Effector memory CD8-positive, alpha-beta T cell (primary cell): Measurements from ENCODE around the gene HDC.
A peak's percentile ranks its signal among the peaks of the same experiment; 100 is the strongest.

ENCODE experiments used
- ATAC-seq: fragments of 150-1000 bp; cut with Tn5 transposase; replicated peaks from 2 replicates; pipeline ENCODE4 v1.10.0; 2021; ENCODE audit warnings: mild to moderate bottlenecking, moderate library complexity
- DNase-seq, 3 experiments: peaks; one replicate each; pipeline ENCODE4 v3.0.0; 2021
- H3K27ac Mint-ChIP-seq, 2 donors: one replicate each; pipeline ENCODE4 v1.8.0; 2022; ENCODE audit warnings: mild to moderate bottlenecking in 2 of 2, mixed read lengths in 2 of 2, moderate library complexity in 2 of 2
- H3K27me3 Mint-ChIP-seq, 2 donors: one replicate each; pipeline ENCODE4 v1.8.0; 2022; ENCODE audit warnings: mixed read lengths in 2 of 2
- H3K36me3 Mint-ChIP-seq: one replicate; pipeline ENCODE4 v1.8.0; 2022; ENCODE audit warnings: mild to moderate bottlenecking, moderate library complexity, mixed read lengths; ENCODE audit not compliant: insufficient read depth
- H3K4me1 Mint-ChIP-seq, 2 donors: one replicate each; pipeline ENCODE4 v1.8.0; 2022; ENCODE audit warnings: low read depth in 2 of 2, mixed read lengths in 2 of 2
- H3K4me3 Mint-ChIP-seq, 2 donors: one replicate each; pipeline ENCODE4 v1.8.0; 2022; ENCODE audit warnings: mild to moderate bottlenecking in 2 of 2, mixed read lengths in 2 of 2, moderate library complexity in 2 of 2
- H3K9me3 Mint-ChIP-seq, 2 donors: one replicate each; pipeline ENCODE4 v1.8.0; 2022; ENCODE audit warnings: mixed read lengths in 2 of 2

HDC gene

DNA sequence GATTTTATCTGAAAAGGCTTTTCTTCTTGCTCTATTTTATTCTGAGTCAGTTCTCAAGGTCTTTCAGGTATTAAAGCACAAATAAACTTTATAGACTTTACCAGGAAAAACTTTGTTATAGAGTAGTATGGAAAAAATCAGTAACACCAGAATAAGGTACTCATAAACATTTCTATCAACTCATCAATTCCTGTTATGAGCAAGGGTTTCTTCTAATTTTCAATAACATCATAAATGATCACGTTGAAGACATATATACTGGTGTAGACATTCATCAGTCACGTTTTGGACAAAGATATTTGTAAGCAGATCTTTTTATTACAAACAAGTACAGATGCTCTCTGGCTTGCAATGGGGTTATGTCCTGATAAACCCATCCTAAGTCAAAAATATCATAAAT lies 9.6 kb upstream of the HDC start:
- H3K4me1 Mint-ChIP-seq, result no peaks in the 10 kb centered on the region
- ATAC-seq (no peak), DNase-seq (no peak)
- no peak overlapping the region for H3K27ac Mint-ChIP-seq
- H3K9me3 Mint-ChIP-seq, result no peaks in the 10 kb centered on the region
- no peak overlapping the region for H3K4me3 Mint-ChIP-seq
- no peaks in the 10 kb centered on the region for H3K27me3 Mint-ChIP-seq
- peaks cover 9% of the 10 kb centered on the region for H3K36me3 Mint-ChIP-seq

- Mint-ChIP-seq H3K27me3 (no peaks in the 10 kb centered on the region), H3K36me3 (peaks cover 3% of the 10 kb centered on the region), H3K4me1 (peaks cover 7 to 10% of the 10 kb centered on the region in 2 donors), H3K9me3 (no peaks in the 10 kb centered on the region), H3K4me3 (no peak overlapping the region), H3K27ac (no peak overlapping the region)
- ATAC-seq (no peak), DNase-seq (no peak)
Measured at GRCh38 chr15:50267577-50267976, 2.1 kb upstream of the HDC start.

GRCh38 chr15:50262533-50262932 lies 3.0 kb downstream of the HDC start:
- ATAC-seq (peak; percentile 86), DNase-seq (peak; percentile 62 to 65 (median 64))

GRCh38 chr15:50261981-50262380 lies 3.5 kb downstream of the HDC start:
- H3K36me3 Mint-ChIP-seq, result peaks cover 15% of the 10 kb centered on the region
- peak in 1 of 3 experiments; percentile 29 for DNase-seq
- H3K27ac Mint-ChIP-seq, result peak overlapping the region; percentile 82 to 87
- peak; percentile 41 for ATAC-seq
- H3K4me1 Mint-ChIP-seq, result peaks cover 39 to 41% of the 10 kb centered on the region in 2 donors
- no peaks in the 10 kb centered on the region for H3K9me3 Mint-ChIP-seq
- H3K27me3 Mint-ChIP-seq, result no peaks in the 10 kb centered on the region
- H3K4me3 Mint-ChIP-seq, result peak overlapping the region; percentile 19 to 47

More at GRCh38 chr15:50262533-50262932, 3.0 kb downstream of the HDC start:
- Mint-ChIP-seq H3K27me3 (no peaks in the 10 kb centered on the region), H3K4me1 (peaks cover 39 to 41% of the 10 kb centered on the region in 2 donors), H3K4me3 (peak overlapping the region; percentile 19 to 47), H3K27ac (peak overlapping the region; percentile 82 to 87), H3K9me3 (no peaks in the 10 kb centered on the region), H3K36me3 (peaks cover 15% of the 10 kb centered on the region)

DNA sequence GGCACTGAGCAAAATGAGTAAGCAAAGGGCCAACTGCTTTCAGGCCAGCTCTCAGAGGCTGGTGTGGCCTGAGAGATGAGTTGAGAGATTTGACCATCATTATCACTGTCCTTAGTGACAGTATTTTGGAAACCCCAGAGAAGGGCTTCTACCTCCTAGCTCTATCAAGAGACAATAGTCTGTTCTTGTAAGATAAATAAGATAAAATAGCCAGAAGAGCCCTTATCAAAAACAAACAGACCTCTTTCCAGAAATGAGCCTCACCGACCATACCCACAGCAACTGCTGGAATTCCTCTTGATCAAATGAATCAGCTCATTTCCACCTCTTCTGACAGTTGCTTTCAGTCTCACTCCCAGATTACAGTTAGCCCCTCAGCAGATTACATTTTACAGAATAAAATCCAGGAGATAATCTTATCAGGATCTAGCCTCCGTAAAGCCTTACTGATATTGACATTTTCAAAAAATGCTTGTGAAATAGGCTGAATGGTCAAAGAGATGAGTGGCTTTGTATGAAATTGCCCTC lies 4.5 kb downstream of the HDC start:
- no peaks in the 10 kb centered on the region for H3K27me3 Mint-ChIP-seq
- H3K27ac Mint-ChIP-seq, result peak overlapping the region; percentile 82 to 87
- peak overlapping the region; percentile 46 to 58 for H3K4me3 Mint-ChIP-seq
- H3K36me3 Mint-ChIP-seq, result peaks cover 15% of the 10 kb centered on the region
- peaks cover 39 to 41% of the 10 kb centered on the region in 2 donors for H3K4me1 Mint-ChIP-seq
- ATAC-seq, result no peak
- no peak for DNase-seq
- H3K9me3 Mint-ChIP-seq, result no peaks in the 10 kb centered on the region

GRCh38 chr15:50259276-50259675 lies 6.2 kb downstream of the HDC start:
- peaks cover 15% of the 10 kb centered on the region for H3K36me3 Mint-ChIP-seq
- ATAC-seq, result no peak
- peaks cover 39 to 40% of the 10 kb centered on the region in 2 donors for H3K4me1 Mint-ChIP-seq
- peak overlapping the region; percentile 2 to 46 for H3K4me3 Mint-ChIP-seq
- no peaks in the 10 kb centered on the region for H3K27me3 Mint-ChIP-seq
- peak overlapping the region; percentile 82 to 87 for H3K27ac Mint-ChIP-seq
- no peaks in the 10 kb centered on the region for H3K9me3 Mint-ChIP-seq
- no peak for DNase-seq

- Mint-ChIP-seq H3K4me1 (peaks cover 35% of the 10 kb centered on the region in 2 donors), H3K36me3 (peaks cover 15% of the 10 kb centered on the region), H3K27ac (no peak overlapping the region), H3K9me3 (no peaks in the 10 kb centered on the region), H3K4me3 (no peak overlapping the region), H3K27me3 (no peaks in the 10 kb centered on the region)
- DNase-seq (no peak), ATAC-seq (no peak)
Measured at GRCh38 chr15:50257924-50258323, 7.6 kb downstream of the HDC start.

DNA sequence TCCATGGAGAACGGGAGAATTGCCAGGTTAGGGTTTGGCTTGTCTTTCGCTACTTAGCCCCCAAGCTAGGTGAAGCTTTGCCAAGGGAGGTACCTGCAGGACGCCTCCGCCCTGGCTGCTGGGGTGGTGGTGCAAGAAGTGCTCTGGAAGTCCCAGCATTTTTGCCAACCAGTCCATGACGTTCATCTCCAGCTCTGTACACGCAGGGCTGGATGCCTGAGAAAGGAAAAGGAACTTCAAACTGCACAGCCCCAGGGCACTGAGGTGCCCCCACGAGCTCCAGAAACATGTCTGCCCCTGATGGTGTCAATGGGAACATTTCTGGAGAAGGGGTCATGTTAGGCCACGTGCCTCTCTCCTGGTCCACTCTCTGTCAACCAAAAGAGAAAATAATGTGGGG lies 8.2 kb downstream of the HDC start:
- Mint-ChIP-seq H3K27ac (no peak overlapping the region), H3K4me1 (peaks cover 29% of the 10 kb centered on the region in 2 donors)

DNA sequence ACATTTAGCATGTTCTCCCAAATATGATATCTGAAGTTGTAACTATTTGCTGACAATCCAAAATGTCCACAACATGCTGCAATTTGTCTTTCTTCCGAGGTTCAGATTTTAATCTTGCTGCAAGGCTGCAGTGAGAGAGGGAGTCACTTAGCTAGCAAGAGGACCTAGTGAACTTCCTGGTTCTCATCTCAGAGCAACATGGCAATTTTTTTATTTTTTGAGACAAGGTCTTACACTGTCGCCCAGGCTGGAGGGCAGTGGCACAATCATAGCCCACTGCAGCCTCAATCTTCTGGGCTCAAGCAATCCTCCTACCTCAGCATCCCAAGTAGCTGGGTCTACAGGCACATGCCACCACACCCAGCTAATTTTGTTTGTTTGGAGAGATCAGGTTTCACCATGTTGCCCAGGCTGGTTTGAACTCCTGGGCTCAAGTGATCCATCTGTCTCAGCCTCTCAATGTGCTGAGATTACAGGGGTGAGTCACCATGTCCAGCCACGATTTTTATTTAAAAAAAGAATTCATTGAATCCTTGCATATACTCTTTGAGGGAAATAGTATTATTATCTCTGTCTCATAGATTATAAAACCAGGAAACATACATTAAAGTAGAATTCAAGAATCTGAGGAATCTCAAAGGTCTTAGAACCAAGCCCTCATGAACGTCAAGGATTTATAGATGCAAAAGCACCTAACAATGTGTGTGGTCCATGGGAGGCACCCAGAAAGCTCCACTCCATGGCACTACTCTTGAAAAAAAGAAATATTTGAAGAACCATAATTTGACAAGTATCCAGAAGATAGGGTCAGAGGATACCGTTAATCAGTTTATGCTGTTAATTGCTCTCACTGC lies 9.1 kb downstream of the HDC start:
- ATAC-seq, result no peak
- no peak overlapping the region for H3K4me3 Mint-ChIP-seq
- no peaks in the 10 kb centered on the region for H3K9me3 Mint-ChIP-seq
- no peak for DNase-seq
- H3K27me3 Mint-ChIP-seq, result no peaks in the 10 kb centered on the region
- peaks cover 6% of the 10 kb centered on the region for H3K36me3 Mint-ChIP-seq
- no peak overlapping the region for H3K27ac Mint-ChIP-seq
- H3K4me1 Mint-ChIP-seq, result peaks cover 22 to 23% of the 10 kb centered on the region in 2 donors

More for the DNA sequence above, 8.2 kb downstream of the HDC start:
- H3K9me3 Mint-ChIP-seq, result no peaks in the 10 kb centered on the region
- no peak for DNase-seq
- H3K27me3 Mint-ChIP-seq, result no peaks in the 10 kb centered on the region
- ATAC-seq, result no peak
- H3K4me3 Mint-ChIP-seq, result no peak overlapping the region
- H3K36me3 Mint-ChIP-seq, result peaks cover 9% of the 10 kb centered on the region

- DNase-seq (no peak), ATAC-seq (no peak)
- no peaks in the 10 kb centered on the region for H3K9me3 Mint-ChIP-seq
- no peak overlapping the region for H3K4me3 Mint-ChIP-seq
- peaks cover 4% of the 10 kb centered on the region for H3K36me3 Mint-ChIP-seq
- no peak overlapping the region for H3K27ac Mint-ChIP-seq
- no peaks in the 10 kb centered on the region for H3K27me3 Mint-ChIP-seq
- H3K4me1 Mint-ChIP-seq, result peaks cover 8 to 14% of the 10 kb centered on the region in 2 donors
Measured at GRCh38 chr15:50252556-50252955, 13.0 kb downstream of the HDC start.

GRCh38 chr15:50251638-50252182 lies 13.8 kb downstream of the HDC start:
- ATAC-seq (no peak), DNase-seq (no peak)
- Mint-ChIP-seq H3K27me3 (no peaks in the 10 kb centered on the region), H3K9me3 (no peaks in the 10 kb centered on the region), H3K27ac (no peak overlapping the region), H3K4me3 (no peak overlapping the region), H3K4me1 (peaks cover 10 to 15% of the 10 kb centered on the region in 2 donors), H3K36me3 (peaks cover 4% of the 10 kb centered on the region)

GRCh38 chr15:50250760-50251394 lies 14.6 kb downstream of the HDC start:
- H3K4me3 Mint-ChIP-seq, result no peak overlapping the region
- no peak overlapping the region for H3K27ac Mint-ChIP-seq
- ATAC-seq (no peak), DNase-seq (no peak)
- H3K4me1 Mint-ChIP-seq, result peaks cover 10 to 18% of the 10 kb centered on the region in 2 donors
- H3K27me3 Mint-ChIP-seq, result no peaks in the 10 kb centered on the region
- H3K9me3 Mint-ChIP-seq, result no peaks in the 10 kb centered on the region
- H3K36me3 Mint-ChIP-seq, result peaks cover 4% of the 10 kb centered on the region

DNA sequence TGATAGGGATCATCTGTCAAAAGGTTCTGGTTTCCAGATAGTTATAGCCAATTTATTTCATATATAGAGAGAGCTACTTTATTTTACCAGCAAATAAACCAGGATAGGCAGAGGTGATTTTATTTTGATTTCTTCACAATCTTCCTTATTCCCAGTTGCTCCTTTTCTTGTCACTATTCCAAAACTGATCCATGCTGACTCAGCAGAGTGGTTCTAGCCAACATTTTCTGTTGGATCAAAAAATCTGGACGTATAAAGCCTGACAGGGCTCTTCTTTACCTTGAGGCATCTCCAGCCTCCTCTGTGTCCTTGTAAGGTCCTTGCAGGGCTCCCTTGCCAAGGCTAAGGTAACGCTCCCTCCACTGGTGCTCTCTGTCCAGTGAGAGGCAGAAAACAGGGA lies 15.8 kb downstream of the HDC start:
- Mint-ChIP-seq H3K9me3 (no peaks in the 10 kb centered on the region), H3K4me3 (no peak overlapping the region), H3K36me3 (peaks cover 4% of the 10 kb centered on the region), H3K27ac (no peak overlapping the region), H3K4me1 (peaks cover 10 to 18% of the 10 kb centered on the region in 2 donors), H3K27me3 (no peaks in the 10 kb centered on the region)
- DNase-seq (no peak), ATAC-seq (no peak)
